GM19324 (cell line): ENCODE measurements around the gene UBA5.

Source experiments
- ATAC-seq: cut with Tn5 transposase; IDR thresholded peaks from one replicate; pipeline ENCODE4 v1.9.1; 2021; ENCODE audit warnings: mild to moderate bottlenecking, moderate library complexity; ENCODE audit not compliant: unreplicated experiment, low FRiP score

UBA5 gene

DNA sequence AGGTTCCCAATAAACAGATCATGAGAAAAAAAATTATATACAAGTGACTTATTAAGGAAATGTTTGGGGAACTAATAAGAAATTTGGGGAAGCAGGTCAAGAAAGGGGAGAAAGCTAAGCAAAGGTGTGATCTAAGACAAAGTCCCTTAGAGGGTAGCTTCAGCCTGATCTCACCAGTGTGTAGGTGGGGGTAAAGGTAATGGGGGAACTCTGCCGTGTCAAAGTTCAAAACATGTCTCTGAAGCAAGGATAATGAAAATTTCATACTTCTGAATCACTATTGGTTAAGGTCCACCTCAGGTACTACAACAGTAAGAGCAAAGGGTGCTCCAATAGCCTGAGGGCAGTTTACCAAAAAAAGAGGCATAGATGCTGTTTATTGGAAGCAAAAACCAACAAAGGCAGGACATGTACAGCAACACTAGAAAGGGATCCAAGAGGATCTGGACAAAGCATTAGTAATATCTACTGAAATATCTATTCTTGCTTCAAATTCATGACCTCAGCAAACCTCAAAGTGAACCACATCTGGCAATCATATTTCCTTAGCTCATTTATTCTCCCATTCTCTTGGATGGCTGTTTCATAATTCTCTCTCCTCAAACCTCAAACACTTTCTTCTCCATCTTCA is 7.4 kb upstream of the UBA5 start:
- ATAC-seq = no peak

- ATAC-seq = no peak
Observed at GRCh38 chr3:132654190-132654589, 5.9 kb upstream of the UBA5 start.

DNA sequence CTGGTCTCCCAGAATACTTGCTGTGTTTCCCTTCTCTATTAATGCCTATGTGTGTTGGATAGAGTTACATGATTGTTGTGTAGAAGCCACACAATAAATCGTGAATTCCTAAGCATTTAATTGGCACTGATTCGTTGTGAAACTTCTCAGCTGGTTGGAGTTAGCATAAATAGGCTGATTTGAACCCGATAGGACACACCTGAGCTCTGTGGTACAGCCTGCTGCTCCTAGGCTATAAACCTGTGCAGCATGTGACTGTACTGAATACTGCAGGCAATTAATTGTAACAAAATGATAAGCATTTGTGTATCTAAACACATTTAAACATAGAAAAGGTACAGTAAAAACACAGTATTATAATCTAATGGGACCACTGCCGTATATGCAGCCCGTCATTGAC is 5.4 kb upstream of the UBA5 start:
- no peak for ATAC-seq

- ATAC-seq = no peak
Observed at GRCh38 chr3:132655471-132655870, 4.7 kb upstream of the UBA5 start.

- no peak for ATAC-seq
Observed at GRCh38 chr3:132657869-132658747, 2.0 kb upstream of the UBA5 start.

DNA sequence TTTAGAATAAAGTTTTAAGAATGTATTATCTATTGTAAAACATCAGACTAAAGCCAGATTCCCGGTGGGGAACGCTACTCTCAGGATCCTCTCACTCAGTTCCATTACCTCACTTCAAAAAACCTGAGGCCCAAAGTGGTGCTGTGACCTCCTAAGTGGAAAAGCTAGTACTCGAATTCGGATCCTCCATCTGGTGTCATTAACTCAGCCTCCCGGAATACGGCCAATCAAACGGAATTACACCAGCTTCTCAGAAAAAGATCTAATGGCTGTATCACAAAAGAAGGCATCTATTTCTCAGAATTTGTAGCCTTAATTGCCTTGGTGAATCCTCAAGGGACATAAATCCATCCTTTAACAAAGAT is 1.1 kb upstream of the UBA5 start:
- no peak for ATAC-seq

DNA sequence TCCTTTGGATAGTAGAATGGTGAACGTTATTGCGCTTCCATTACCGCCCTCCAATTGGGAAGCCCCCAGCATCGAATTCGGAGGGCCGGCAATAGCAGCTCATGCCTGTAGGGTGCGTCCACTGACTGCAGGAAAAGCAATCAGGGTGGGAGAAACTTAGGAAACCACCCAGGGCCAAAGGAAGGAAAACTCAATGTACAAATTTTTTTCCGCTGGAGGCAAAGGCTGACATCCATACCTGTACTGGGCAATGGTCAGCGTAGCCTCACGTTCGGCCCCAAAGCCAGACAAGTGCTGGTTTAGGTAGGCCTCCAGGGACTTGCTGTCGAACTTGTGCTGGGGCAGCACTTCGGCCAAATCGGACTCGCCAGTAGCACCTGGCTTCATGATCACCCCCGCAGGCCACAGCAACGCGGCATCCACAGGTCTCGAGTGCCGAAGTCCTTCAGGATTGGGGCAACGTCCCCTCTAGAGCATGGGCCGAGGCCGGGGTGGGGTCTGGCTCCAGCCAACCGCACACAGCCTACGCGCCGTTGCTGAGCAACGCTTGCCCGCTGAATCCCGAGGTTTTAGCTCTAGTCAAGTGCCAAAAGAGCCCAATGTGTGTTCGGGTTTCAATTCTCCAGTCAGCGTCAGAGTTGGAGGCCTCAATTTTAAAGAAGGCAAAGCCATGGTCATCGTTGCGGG is 621 bp upstream of the UBA5 start, which contains the start of gene ACAD11:
ACAD11 (minus strand) TSS at position 445 of the 687 bp plus-strand sequence; CDS start at position 387, 58 bp downstream.
- ATAC-seq = peak; percentile 55

DNA sequence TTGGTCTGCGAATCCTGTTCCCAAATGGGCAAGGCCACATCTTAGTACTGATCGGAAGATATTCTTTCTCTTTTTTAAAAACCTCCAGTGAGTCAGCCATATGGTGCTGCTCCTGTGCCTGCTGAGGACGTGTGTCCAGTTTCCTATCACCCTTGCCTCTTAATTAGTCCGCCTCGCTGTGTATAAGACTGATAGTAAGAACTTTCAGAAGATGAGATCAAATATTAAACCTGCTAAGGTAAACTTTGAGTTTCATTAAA is 612 bp downstream of the UBA5 start:
- ATAC-seq = no peak

GRCh38 chr3:132661101-132661500 is 972 bp downstream of the UBA5 start:
- ATAC-seq = no peak

GRCh38 chr3:132662212-132662611 is 2.1 kb downstream of the UBA5 start:
- ATAC-seq = no peak

DNA sequence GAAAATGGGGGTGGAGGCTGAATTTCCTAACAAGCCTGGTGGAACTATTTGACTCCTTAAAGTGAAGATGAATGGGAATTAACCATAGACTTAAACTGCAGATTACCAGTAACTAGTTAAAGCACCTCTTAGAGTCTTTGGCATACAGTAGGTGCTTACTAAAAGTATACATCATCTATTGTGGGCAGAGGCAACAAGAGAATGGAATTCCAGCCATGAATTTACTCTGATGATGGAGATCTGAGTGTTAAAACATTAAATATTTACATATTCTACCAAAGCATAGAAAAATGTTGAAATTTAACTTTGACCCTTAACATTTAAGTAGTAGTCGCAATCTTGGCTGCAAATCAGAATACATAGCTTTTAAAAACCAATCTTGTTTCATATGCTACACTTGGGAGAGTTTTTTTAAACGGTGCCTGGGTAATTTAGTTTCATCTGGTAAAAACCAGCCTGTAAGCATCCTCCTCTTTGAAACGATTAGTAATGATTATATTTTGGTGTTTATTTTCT is 5.2 kb downstream of the UBA5 start:
- no peak for ATAC-seq

- no peak for ATAC-seq
Observed at GRCh38 chr3:132669256-132669777, 9.2 kb downstream of the UBA5 start.

DNA sequence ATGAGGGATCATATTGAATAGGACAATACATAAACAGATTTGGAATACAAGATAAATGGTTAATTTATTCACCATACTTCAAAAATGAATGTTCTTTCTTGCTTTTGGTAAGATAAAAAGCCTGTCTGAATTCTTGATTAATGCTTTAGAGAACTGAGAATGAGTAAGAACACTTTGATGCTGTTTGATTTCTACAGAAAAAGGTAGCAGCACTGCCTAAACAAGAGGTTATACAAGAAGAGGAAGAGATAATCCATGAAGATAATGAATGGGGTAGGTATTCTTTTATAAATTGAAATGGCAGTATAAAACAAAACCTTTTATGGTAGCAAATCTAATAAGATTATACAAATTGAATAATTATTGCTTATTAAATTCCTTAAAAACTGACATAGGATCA is 15.3 kb downstream of the UBA5 start:
- ATAC-seq = no peak

DNA sequence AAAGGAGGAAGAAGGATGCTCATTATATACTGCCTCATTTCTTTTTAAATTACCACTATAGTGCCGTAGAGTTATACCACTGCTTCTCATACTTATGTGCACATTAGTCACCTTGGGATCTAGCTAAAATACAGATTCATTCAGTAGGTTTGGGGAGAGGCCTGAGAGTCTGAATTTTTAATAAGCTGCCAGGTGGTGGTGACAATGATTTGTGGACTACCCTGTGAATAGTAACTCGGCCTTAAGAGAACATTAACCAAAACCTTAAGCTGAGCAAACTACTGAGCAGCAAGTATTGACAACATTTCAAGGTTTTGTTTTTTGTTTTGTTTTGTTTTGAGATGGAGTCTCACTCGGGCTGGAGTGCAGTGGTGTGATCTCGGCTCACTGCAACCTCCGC is 19.8 kb downstream of the UBA5 start:
- no peak for ATAC-seq

DNA sequence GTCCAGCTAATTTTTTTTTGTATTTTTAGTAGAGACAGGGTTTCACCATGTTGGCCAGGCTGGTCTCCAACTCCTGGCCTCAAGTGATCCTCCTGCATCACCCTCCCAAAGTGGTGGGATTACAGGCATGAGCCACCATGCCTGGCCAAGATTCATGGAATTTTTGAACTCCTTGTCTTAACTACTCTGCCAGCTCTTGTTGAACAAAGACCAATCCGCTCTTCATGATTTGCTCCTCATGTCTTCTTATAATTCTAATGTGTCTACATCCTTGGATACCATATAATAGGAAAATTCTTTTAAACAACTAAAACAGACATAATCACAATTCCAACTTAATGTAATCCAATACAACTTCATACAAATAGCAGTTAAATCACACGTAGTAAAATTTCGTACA is 21.3 kb downstream of the UBA5 start:
- ATAC-seq = no peak

- ATAC-seq = no peak
Observed at GRCh38 chr3:132682201-132682600, 22.1 kb downstream of the UBA5 start.

- no peak for ATAC-seq
Observed at GRCh38 chr3:132690040-132690439, 29.9 kb downstream of the UBA5 start.

DNA sequence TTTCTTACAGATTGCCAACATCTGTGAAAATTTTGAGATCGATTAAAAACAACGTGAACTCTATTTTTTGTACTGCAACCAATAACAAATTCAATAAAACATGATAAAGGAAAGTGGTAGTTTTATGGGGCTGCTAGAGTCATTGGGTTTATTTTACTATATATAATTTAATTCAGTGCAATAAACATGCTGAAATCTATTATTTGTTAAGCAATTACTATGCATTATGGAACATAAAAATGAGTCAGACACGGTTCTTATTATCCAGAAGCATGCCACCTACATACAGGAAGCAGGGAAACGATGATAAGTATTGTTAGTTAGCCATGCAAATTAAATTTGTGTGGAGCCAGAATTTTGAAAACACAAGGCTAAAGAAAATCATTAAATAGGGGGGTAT is 34.9 kb downstream of the UBA5 start:
- no peak for ATAC-seq

- no peak for ATAC-seq
Observed at GRCh38 chr3:132695422-132695821, 35.3 kb downstream of the UBA5 start.

DNA sequence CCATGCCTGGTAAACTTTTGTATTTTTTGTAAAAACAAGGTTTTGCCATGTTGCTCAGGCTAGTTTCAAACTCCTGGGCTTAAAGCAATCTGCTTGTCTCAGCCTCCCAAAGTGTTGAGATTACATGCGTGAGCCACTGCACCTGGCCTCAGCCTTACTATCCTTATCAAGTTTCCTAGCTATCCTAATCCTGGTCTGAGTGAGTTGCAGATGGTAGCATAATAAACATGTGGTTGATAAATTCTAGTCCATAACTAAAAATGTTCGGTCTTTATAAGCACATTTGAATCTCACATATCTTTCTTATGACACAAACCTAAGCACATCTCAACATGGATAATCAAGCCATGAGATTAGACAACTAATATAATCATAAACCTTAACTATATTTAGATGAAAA is 43.6 kb downstream of the UBA5 start:
- ATAC-seq = no peak

DNA sequence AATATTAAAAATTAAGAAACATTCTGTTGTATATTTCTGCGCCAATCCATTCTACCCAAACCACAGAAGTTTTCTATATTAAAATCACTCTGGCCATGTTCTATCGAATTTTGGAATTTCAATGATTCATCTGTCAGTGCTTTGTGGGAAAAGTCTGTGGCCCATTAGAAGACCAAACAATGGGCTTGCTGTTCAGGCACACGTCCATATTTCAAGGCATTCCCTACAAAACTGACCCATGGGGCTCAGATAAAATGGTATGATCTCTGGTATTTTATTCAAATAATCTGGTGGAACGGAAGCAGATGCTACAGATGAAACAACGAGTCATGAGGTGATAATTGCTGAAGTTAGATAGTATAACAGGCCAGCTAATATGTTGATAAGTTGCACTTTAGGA is 49.6 kb downstream of the UBA5 start:
- ATAC-seq = no peak
